OCI-LY1 (cell line): Measurements from ENCODE around the gene LNX1.

Experiments
- H2AFZ ChIP-seq: fragments of 200-600 bp; sonication (generic), shearing (Covaris generic); 2 replicates; pipeline ENCODE4 v1.6.0; 2014; ENCODE audit warnings: antibody characterized with exemption, mild to moderate bottlenecking, low read length
- H3F3A ChIP-seq: fragments of 200-600 bp; sonication (generic), shearing (Covaris generic); 2 replicates; pipeline ENCODE4 v1.6.0; 2014; ENCODE audit warnings: mild to moderate bottlenecking, antibody characterized with exemption, low read length, moderate library complexity; ENCODE audit not compliant: insufficient read depth
- H3K27ac ChIP-seq: fragments of 200-600 bp; sonication (generic); 2 replicates; pipeline ENCODE4 v1.5.1; 2014; ENCODE audit warnings: low read length, mixed run types, mild to moderate bottlenecking, low read depth; ENCODE audit not compliant: poor library complexity, severe bottlenecking
- H3K27me3 ChIP-seq: fragments of 200-600 bp; sonication (generic); 2 replicates; pipeline ENCODE4 v1.6.0; 2014; ENCODE audit warnings: antibody characterized with exemption, mild to moderate bottlenecking, low read length, moderate library complexity; ENCODE audit not compliant: insufficient read depth
- H3K36me3 ChIP-seq: fragments of 200-600 bp; sonication (generic); 2 replicates; pipeline ENCODE4 v1.6.1; 2014; ENCODE audit warnings: mild to moderate bottlenecking, antibody characterized with exemption, low read length, moderate library complexity, mixed read lengths; ENCODE audit not compliant: insufficient read depth
- H3K4me1 ChIP-seq: fragments of 200-600 bp; sonication (generic); 2 replicates; pipeline ENCODE4 v1.5.1; 2014; ENCODE audit warnings: mild to moderate bottlenecking, low read length, moderate library complexity; ENCODE audit not compliant: insufficient read depth, severe bottlenecking
- H3K4me2 ChIP-seq: fragments of 200-600 bp; sonication (generic), shearing (Covaris generic); 2 replicates; pipeline ENCODE4 v1.6.1; 2014; ENCODE audit warnings: low read length
- H3K4me3 ChIP-seq: fragments of 200-600 bp; sonication (generic); 2 replicates; pipeline ENCODE4 v1.5.1; 2014; ENCODE audit warnings: low read length, low read depth, mild to moderate bottlenecking, mixed read lengths; ENCODE audit not compliant: poor library complexity, severe bottlenecking
- H3K79me2 ChIP-seq: fragments of 200-600 bp; shearing (Covaris generic); 2 replicates; pipeline ENCODE4 v1.6.1; 2016; ENCODE audit warnings: mixed run types, low read length, mixed read lengths; ENCODE audit not compliant: insufficient read depth
- H3K9ac ChIP-seq: fragments of 200-600 bp; sonication (generic), shearing (Covaris generic); 2 replicates; pipeline ENCODE4 v1.6.1; 2014; ENCODE audit warnings: mild to moderate bottlenecking, low read length, mixed read lengths
- H3K9me2 ChIP-seq: fragments of 200-600 bp; sonication (generic), shearing (Covaris generic); 2 replicates; pipeline ENCODE4 v1.6.1; 2014; ENCODE audit warnings: low read depth, mild to moderate bottlenecking, low read length, mixed read lengths
- H3K9me3 ChIP-seq: fragments of 200-600 bp; shearing (Covaris generic); 2 replicates; pipeline ENCODE4 v1.6.1; 2014; ENCODE audit warnings: low read length, mixed read lengths
- H4K20me1 ChIP-seq: fragments of 200-600 bp; sonication (generic), shearing (Covaris generic); 2 replicates; pipeline ENCODE4 v1.6.0; 2016; ENCODE audit warnings: mild to moderate bottlenecking, low read length; ENCODE audit not compliant: insufficient read depth
- EZH2 ChIP-seq: fragments of 200-600 bp; sonication (generic), shearing (Covaris generic); IDR thresholded peaks from 2 replicates; pipeline ENCODE4 v1.8.0; 2017; ENCODE audit warnings: borderline replicate concordance, mixed run types, mild to moderate bottlenecking, antibody characterized with exemption, low read length, moderate library complexity, mixed read lengths
- TF ChIP-seq, protein P1 (sequence below): fragments of 200-600 bp; sonication (generic), shearing (Covaris generic); IDR thresholded peaks from 2 replicates; pipeline ENCODE4 v1.5.1; 2017; ENCODE audit warnings: mild to moderate bottlenecking, antibody characterized with exemption, low read length, moderate library complexity, mixed read lengths

Gene LNX1

DNA sequence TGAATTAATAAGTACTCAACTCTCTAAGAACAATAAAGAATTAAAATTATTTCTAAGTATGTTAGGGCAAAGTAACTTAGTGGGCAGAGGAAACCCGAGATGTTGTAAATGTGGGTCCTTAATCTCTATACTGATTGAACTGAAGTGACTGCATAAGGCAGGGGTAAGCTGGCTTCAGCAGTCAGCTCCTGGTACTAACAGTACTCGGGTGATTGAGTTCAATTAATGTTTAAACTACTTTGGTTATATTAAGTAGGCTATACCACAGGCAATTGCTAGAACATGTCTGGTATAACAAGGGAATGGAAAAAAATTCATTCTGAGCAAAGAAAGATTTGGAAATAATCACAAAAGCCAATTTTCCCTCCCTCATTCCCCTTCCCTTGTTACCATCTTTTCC is 90.7 kb downstream of the LNX1 start:
- H3K4me1 ChIP-seq: no peaks in the 10 kb centered on the region
- H3K9me2 ChIP-seq: no peaks in the 10 kb centered on the region
- H3K79me2 ChIP-seq: no peaks in the 10 kb centered on the region
- H3K36me3 ChIP-seq: no peaks in the 10 kb centered on the region
- H3K4me3 ChIP-seq: no peak overlapping the region
- H3K9ac ChIP-seq: no peak overlapping the region
- no peak overlapping the region for H3K27ac ChIP-seq
- H4K20me1 ChIP-seq: no peaks in the 10 kb centered on the region
- no peaks in the 10 kb centered on the region for H3K27me3 ChIP-seq
- no peaks in the 10 kb centered on the region for H3K9me3 ChIP-seq
- H3F3A ChIP-seq: no peaks in the 10 kb centered on the region
- no peak overlapping the region for H3K4me2 ChIP-seq
- no peak overlapping the region for H2AFZ ChIP-seq
- no peak for TF ChIP-seq EZH2
- TF ChIP-seq, protein P1, sequence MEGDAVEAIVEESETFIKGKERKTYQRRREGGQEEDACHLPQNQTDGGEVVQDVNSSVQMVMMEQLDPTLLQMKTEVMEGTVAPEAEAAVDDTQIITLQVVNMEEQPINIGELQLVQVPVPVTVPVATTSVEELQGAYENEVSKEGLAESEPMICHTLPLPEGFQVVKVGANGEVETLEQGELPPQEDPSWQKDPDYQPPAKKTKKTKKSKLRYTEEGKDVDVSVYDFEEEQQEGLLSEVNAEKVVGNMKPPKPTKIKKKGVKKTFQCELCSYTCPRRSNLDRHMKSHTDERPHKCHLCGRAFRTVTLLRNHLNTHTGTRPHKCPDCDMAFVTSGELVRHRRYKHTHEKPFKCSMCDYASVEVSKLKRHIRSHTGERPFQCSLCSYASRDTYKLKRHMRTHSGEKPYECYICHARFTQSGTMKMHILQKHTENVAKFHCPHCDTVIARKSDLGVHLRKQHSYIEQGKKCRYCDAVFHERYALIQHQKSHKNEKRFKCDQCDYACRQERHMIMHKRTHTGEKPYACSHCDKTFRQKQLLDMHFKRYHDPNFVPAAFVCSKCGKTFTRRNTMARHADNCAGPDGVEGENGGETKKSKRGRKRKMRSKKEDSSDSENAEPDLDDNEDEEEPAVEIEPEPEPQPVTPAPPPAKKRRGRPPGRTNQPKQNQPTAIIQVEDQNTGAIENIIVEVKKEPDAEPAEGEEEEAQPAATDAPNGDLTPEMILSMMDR: no peak

DNA sequence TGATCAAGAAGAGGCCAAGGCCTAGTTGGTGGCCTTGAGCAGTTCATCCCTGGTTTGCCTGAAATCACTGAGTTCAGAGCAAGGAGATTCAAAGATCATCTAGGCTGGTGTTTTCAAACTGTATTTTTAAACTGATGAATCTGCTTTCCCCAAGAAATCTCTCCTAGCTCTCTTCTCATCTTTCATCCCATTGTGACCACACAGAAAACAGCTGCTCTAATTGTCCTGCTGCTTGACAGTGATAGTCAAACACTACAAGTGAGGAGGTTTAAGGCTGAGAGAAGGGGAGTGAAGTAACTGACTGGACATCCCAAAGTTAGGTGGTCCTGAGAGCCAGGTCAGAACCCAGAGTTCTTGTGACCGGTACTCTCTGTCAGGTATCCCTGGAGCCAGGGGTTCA is 91.5 kb downstream of the LNX1 start:
- Histone ChIP-seq H4K20me1 (no peaks in the 10 kb centered on the region), H3K4me2 (no peak overlapping the region), H3K9me3 (no peaks in the 10 kb centered on the region), H3K4me1 (no peaks in the 10 kb centered on the region), H3K79me2 (no peaks in the 10 kb centered on the region), H3K9me2 (no peaks in the 10 kb centered on the region), H3K27me3 (no peaks in the 10 kb centered on the region), H3K36me3 (no peaks in the 10 kb centered on the region), H3K27ac (no peak overlapping the region), H2AFZ (no peak overlapping the region), H3F3A (no peaks in the 10 kb centered on the region), H3K4me3 (no peak overlapping the region), H3K9ac (no peak overlapping the region)
- no peak for TF ChIP-seq EZH2
- TF ChIP-seq, protein P1: no peak

DNA sequence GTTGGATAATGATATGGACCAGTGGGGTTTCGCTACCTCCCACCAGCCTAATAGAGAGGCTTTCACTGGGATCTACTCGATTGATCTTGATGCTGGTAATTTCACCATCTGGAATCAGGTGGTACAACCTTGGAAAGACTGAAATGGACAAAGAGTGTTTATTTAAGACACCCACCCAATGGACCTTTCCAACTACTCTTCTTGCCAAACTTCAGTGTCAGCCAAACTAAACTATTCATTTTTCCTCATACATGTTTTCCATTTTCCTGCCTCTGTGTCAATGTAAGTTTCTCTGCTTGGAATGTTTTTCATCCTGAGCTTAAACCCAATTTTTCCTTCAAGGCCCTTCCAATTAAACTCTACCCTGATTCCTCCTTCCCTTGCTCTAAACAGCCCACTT is 92.6 kb downstream of the LNX1 start:
- H3K9ac ChIP-seq: no peak overlapping the region
- H3K9me2 ChIP-seq: no peaks in the 10 kb centered on the region
- H3F3A ChIP-seq: no peaks in the 10 kb centered on the region
- H3K9me3 ChIP-seq: no peaks in the 10 kb centered on the region
- H3K27me3 ChIP-seq: no peaks in the 10 kb centered on the region
- H3K4me1 ChIP-seq: no peaks in the 10 kb centered on the region
- TF ChIP-seq, protein P1: no peak
- TF ChIP-seq EZH2: no peak
- H3K36me3 ChIP-seq: no peaks in the 10 kb centered on the region
- H3K27ac ChIP-seq: no peak overlapping the region
- H3K4me3 ChIP-seq: no peak overlapping the region
- no peaks in the 10 kb centered on the region for H3K79me2 ChIP-seq
- no peak overlapping the region for H2AFZ ChIP-seq
- no peaks in the 10 kb centered on the region for H4K20me1 ChIP-seq
- no peak overlapping the region for H3K4me2 ChIP-seq
